WTC11 (cell line): Measurements from ENCODE around the gene LAMA4. TPM values are rescaled to one million over a fixed set of nuclear protein-coding genes. Genes with fewer than 3 reads are reported as not detected.

Source experiments
- ATAC-seq: fragments of 200-7000 bp; cut with Tn5 transposase; 2 replicates; pipeline ENCODE4 v1.10.0; 2021; ENCODE audit warnings: mild to moderate bottlenecking, moderate library complexity
- CTCF ChIA-PET: fragments of 300-600 bp; sonication (Branson Sonifier 250); formaldehyde crosslinking; loops from one replicate; lab custom pipeline; 2021; ENCODE audit warnings: antibody characterized with exemption; lab: Charles Lee
- POLR2A ChIA-PET: fragments of 350-600 bp; sonication (Branson Sonifier 250); formaldehyde crosslinking; loops from one replicate; lab custom pipeline; 2021; ENCODE audit warnings: antibody characterized with exemption; lab: Charles Lee
- DNase-seq: peaks from one replicate; pipeline ENCODE4 v3.0.0; 2021; ENCODE audit warnings: low spot score
- H3K27ac Mint-ChIP-seq: 2 replicates; pipeline ENCODE4 v1.8.0; 2021; ENCODE audit warnings: mixed read lengths
- H3K27me3 Mint-ChIP-seq: 2 replicates; pipeline ENCODE4 v1.8.0; 2021; ENCODE audit warnings: low read depth, mild to moderate bottlenecking, moderate library complexity, mixed read lengths
- H3K36me3 Mint-ChIP-seq: 2 replicates; pipeline ENCODE4 v1.8.0; 2021; ENCODE audit warnings: mixed read lengths
- H3K4me1 Mint-ChIP-seq: 2 replicates; pipeline ENCODE4 v1.8.0; 2022; ENCODE audit warnings: mixed read lengths
- H3K4me3 Mint-ChIP-seq: 2 replicates; pipeline ENCODE4 v1.8.0; 2021; ENCODE audit warnings: mild to moderate bottlenecking, moderate library complexity, mixed read lengths
- H3K9me3 Mint-ChIP-seq: 2 replicates; pipeline ENCODE4 v1.8.0; 2021; ENCODE audit warnings: mixed read lengths
- ARID4B ChIP-seq: sonication (generic); formaldehyde crosslinking; IDR thresholded peaks from 2 replicates; pipeline ENCODE4 v1.8.0; 2023; ENCODE audit warnings: missing genetic modification reagents, mild to moderate bottlenecking, borderline replicate concordance
- ATF3 ChIP-seq: sonication (generic); formaldehyde crosslinking; conservative IDR thresholded peaks from 2 replicates; pipeline ENCODE4 v1.8.1; 2022; ENCODE audit warnings: mild to moderate bottlenecking, missing genetic modification reagents
- CBFB ChIP-seq: sonication (generic); formaldehyde crosslinking; IDR thresholded peaks from 2 replicates; pipeline ENCODE4 v1.8.1; 2022; ENCODE audit warnings: mild to moderate bottlenecking, low read depth, missing genetic modification reagents
- CREB1 ChIP-seq: sonication (generic); formaldehyde crosslinking; IDR thresholded peaks from 2 replicates; pipeline ENCODE4 v1.8.0; 2023; ENCODE audit warnings: mild to moderate bottlenecking, missing genetic modification reagents
- CTCF ChIP-seq: fragments of 200-600 bp; IDR thresholded peaks from 2 replicates; pipeline ENCODE4 v1.8.0; 2022; ENCODE audit warnings: antibody characterized with exemption
- FOXP4 ChIP-seq: sonication (generic); formaldehyde crosslinking; IDR thresholded peaks from 2 replicates; pipeline ENCODE4 v1.8.0; 2022; ENCODE audit warnings: mild to moderate bottlenecking, missing genetic modification reagents
- HMGXB4 ChIP-seq: sonication (generic); formaldehyde crosslinking; IDR thresholded peaks from 2 replicates; pipeline ENCODE4 v1.8.1; 2023; ENCODE audit warnings: mild to moderate bottlenecking, moderate library complexity, missing genetic modification reagents
- JUN ChIP-seq: sonication (generic); formaldehyde crosslinking; IDR thresholded peaks from 2 replicates; pipeline ENCODE4 v1.8.0; 2023; ENCODE audit warnings: mild to moderate bottlenecking, missing genetic modification reagents
- MLX ChIP-seq: sonication (generic); formaldehyde crosslinking; IDR thresholded peaks from 2 replicates; pipeline ENCODE4 v1.8.1; 2023; ENCODE audit warnings: mild to moderate bottlenecking, missing genetic modification reagents, moderate library complexity
- MXD4 ChIP-seq: fragments of 250-450 bp; sonication (Bioruptor Pico); IDR thresholded peaks from 2 replicates; pipeline ENCODE4 v1.8.0; 2021; ENCODE audit warnings: mild to moderate bottlenecking, moderate library complexity, borderline replicate concordance
- MYBL2 ChIP-seq: sonication (generic); formaldehyde crosslinking; IDR thresholded peaks from 2 replicates; pipeline ENCODE4 v1.8.1; 2023; ENCODE audit warnings: mild to moderate bottlenecking, moderate library complexity, missing genetic modification reagents
- NFE2L1 ChIP-seq: sonication (generic); formaldehyde crosslinking; IDR thresholded peaks from 2 replicates; pipeline ENCODE4 v1.8.1; 2023; ENCODE audit warnings: missing genetic modification reagents
- NR3C1 ChIP-seq: sonication (generic); formaldehyde crosslinking; conservative IDR thresholded peaks from 2 replicates; pipeline ENCODE4 v1.8.1; 2023; ENCODE audit warnings: low read depth, mild to moderate bottlenecking, missing genetic modification reagents
- OVOL2 ChIP-seq: fragments of 250-450 bp; sonication (Bioruptor Pico); IDR thresholded peaks from 2 replicates; pipeline ENCODE4 v1.9.0; 2021; ENCODE audit warnings: mild to moderate bottlenecking, borderline replicate concordance
- ZBTB21 ChIP-seq: sonication (generic); formaldehyde crosslinking; IDR thresholded peaks from 2 replicates; pipeline ENCODE4 v1.8.1; 2023; ENCODE audit warnings: mild to moderate bottlenecking, missing genetic modification reagents, borderline replicate concordance
- ZNF219 ChIP-seq: sonication (generic); formaldehyde crosslinking; IDR thresholded peaks from 2 replicates; pipeline ENCODE4 v1.8.0; 2023; ENCODE audit warnings: missing genetic modification reagents, mild to moderate bottlenecking, borderline replicate concordance
- ZNF396 ChIP-seq: fragments of 250-450 bp; sonication (Bioruptor Pico); IDR thresholded peaks from 2 replicates; pipeline ENCODE4 v1.8.0; 2021; ENCODE audit warnings: mild to moderate bottlenecking, moderate library complexity, borderline replicate concordance
- ZNF425 ChIP-seq: fragments of 250-450 bp; sonication (Bioruptor Pico); conservative IDR thresholded peaks from 2 replicates; pipeline ENCODE4 v1.9.0; 2021; ENCODE audit warnings: mild to moderate bottlenecking
- ZSCAN18 ChIP-seq: fragments of 250-450 bp; sonication (Bioruptor Pico); IDR thresholded peaks from 2 replicates; pipeline ENCODE4 v2.1.2; 2022; ENCODE audit warnings: mild to moderate bottlenecking, moderate library complexity
- total RNA-seq: library from RNA; stranded (reverse); gene quantifications from 3 replicates; pipeline ENCODE4 v1.2.3, GENCODE V29; 2021

LAMA4 gene
- total RNA-seq, 1 experiment from 2014 or later = 1.6 TPM

- no peak for TF ChIP-seq HMGXB4 (CRISPR knock-in tag)
- TF ChIP-seq MLX (CRISPR knock-in tag) = no peak
- TF ChIP-seq, all 79 proteins: peak for 0
Measured at GRCh38 chr6:112141707-112142106, 112.7 kb downstream of the LAMA4 start (continued).

GRCh38 chr6:112139052-112139451 lies 115.3 kb downstream of the LAMA4 start:
- TF ChIP-seq JUN (CRISPR knock-in tag) (no peak), ZNF396 (CRISPR knock-in tag) (no peak), ZNF219 (CRISPR knock-in tag) (no peak), ZBTB21 (CRISPR knock-in tag) (no peak), CTCF (no peak), OVOL2 (no peak), MXD4 (CRISPR knock-in tag) (no peak), CBFB (no peak)
- POLR2A ChIA-PET = no interaction called here
- no peaks in the 10 kb centered on the region for H3K4me1 Mint-ChIP-seq
- no peaks in the 10 kb centered on the region for H3K36me3 Mint-ChIP-seq
- no peak overlapping the region for H3K27ac Mint-ChIP-seq
- no peaks in the 10 kb centered on the region for H3K27me3 Mint-ChIP-seq
- no peak overlapping the region for H3K4me3 Mint-ChIP-seq
- CTCF ChIA-PET = no interaction called here
- H3K9me3 Mint-ChIP-seq = no peaks in the 10 kb centered on the region
- ATAC-seq (no peak), DNase-seq (no peak)

GRCh38 chr6:112130878-112131277 lies 123.5 kb downstream of the LAMA4 start:
- Mint-ChIP-seq H3K36me3 (no peaks in the 10 kb centered on the region), H3K4me1 (peaks cover 2% of the 10 kb centered on the region; the same call in 1 of the 2 replicates), H3K27me3 (no peaks in the 10 kb centered on the region), H3K9me3 (no peaks in the 10 kb centered on the region), H3K27ac (no peak overlapping the region), H3K4me3 (no peak overlapping the region)
- ChIA-PET POLR2A (no interaction called here), CTCF (interaction anchor here (1.5 kb wide), 1 partner anchor 15 kb away, joined by 3 read pairs; no protein-coding TSS in a partner anchor)
- ATAC-seq (no peak), DNase-seq (no peak)
- TF ChIP-seq FOXP4 (CRISPR knock-in tag) (no peak), MYBL2 (CRISPR knock-in tag) (no peak), ATF3 (CRISPR knock-in tag) (no peak), CREB1 (CRISPR knock-in tag) (no peak), MXD4 (CRISPR knock-in tag) (no peak), ZSCAN18 (CRISPR knock-in tag) (no peak), ZNF425 (CRISPR knock-in tag) (no peak), NR3C1 (CRISPR knock-in tag) (no peak), ARID4B (CRISPR knock-in tag) (no peak), NFE2L1 (CRISPR knock-in tag) (no peak)
